ENCODE results near the gene TP73. TPM values are rescaled to one million over a fixed set of nuclear protein-coding genes. Genes with fewer than 3 reads are reported as not detected.

The TP73 gene
- total RNA-seq: 0.41 TPM

DNA sequence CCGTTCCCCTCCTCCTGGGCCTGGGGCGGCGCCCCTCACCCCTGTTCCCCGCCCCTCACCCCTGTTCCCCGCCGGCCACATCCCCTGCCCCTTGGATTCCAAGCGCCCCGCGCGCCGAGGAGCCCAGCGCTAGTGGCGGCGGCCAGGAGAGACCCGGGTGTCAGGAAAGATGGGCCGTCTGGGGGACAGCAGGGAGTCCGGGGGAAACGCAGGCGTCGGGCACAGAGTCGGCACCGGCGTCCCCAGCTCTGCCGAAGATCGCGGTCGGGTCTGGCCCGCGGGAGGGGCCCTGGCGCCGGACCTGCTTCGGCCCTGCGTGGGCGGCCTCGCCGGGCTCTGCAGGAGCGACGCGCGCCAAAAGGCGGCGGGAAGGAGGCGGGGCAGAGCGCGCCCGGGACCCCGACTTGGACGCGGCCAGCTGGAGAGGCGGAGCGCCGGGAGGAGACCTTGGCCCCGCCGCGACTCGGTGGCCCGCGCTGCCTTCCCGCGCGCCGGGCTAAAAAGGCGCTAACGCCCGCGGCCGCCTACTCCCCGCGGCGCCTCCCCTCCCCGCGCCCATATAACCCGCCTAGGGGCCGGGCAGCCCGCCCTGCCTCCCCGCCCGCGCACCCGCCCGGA is at the start of gene TP73:
Gene TP73, plus strand, starts transcription at position 587 of the 618 bp plus-strand sequence. CDS start 29,850 bp downstream, outside the sequence.
- peak in 1 of 2 donors; percentile 49 for DNase-seq (ENCODE audit: low spot score in 2 of 2)

DNA sequence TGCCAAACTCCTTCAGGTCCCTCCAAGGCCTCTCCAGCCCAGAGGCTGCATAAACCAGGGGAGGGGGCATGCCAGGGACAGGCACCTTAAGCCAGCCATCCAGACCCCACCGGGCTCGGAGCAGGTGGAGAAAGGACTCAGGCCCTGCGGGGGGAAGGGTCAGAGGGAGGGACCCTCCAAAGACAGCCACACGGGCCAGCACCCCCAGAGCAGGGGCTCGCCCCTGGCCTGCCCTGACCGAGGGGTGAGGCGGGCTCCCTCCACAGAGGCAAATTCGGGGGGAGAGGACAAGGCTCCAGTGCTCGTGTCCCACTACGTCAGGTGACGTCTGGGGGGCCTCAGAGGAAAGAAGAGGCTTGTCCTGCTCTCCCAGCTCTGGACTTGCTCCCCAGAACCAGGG is 49.2 kb upstream of the TP73 start:
- FAIRE-seq: no peak
- no peak for DNase-seq (ENCODE audit: low spot score in 2 of 2)

More for the DNA sequence above, at the start of gene TP73:
- FAIRE-seq: no peak

DNA sequence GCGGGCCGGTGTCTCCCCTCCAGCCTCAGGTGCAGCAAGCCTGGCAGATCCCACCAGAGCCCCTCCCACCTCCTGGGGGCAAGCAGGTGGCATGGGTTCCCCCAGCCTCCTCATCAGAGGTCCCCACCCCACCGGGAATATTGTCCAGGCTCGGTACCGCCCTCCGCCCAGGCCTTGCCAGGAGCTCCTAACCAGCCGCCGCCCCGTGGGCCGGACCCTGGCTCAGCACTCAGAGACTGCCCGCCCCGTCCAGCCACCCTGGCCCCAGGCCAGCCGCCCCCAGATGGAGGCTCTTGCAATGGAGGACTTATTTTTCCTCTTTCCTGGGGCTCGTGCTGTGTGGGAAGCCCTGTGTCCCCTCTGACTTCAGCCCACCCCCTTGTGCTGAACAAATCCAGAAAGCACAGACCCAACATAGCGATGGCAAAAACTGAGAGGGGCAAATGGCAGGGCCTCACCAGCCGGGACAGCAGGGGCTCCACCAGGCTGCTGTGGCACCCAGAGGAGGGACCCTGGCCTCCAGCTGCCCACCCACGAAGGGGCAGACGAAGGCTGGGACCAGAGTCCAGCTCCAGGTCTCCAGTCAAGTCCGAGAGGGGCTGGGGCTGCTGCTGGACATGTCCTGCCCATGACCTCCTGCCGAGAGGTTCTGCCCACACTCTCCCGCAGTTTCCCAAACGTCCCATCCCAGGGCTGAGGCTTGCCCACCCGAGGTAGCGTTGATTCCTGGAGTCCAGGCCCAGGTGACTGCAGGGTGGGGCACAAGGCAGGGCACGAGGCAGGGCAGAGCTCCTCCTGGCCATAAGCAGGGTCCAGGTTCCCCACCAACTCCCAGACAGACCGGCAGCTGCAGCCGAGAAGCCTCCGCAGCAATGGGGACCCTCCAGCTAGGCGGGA is 48.5 kb upstream of the TP73 start:
- FAIRE-seq (no peak), DNase-seq (ENCODE audit: low spot score in 2 of 2) (no peak)

DNA sequence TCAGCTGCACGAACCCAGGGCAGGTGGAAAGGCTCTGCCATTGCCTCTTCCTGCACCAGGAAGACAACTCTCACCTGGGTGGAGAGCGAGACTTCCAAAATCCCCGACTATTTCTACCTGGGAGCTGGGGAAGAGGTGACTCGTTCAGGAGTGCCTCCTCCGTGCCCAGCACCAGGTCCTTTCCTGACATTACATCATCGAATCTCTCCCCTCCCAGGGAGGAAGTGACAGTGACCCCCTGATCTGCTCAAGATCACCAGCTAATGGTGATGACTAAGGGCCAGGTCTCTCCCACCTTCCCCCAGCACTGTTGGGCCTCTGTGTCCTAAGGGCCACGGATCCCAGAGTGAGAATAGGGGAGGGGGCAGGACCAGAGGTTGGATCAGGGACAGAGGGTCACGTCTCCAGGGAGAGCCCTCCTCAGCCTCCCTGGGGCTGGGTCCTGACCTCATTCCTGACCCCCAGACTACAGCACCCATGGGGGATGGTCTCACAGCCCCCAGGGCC is 47.8 kb upstream of the TP73 start:
- FAIRE-seq (no peak), DNase-seq (ENCODE audit: low spot score in 2 of 2) (no peak)

DNA sequence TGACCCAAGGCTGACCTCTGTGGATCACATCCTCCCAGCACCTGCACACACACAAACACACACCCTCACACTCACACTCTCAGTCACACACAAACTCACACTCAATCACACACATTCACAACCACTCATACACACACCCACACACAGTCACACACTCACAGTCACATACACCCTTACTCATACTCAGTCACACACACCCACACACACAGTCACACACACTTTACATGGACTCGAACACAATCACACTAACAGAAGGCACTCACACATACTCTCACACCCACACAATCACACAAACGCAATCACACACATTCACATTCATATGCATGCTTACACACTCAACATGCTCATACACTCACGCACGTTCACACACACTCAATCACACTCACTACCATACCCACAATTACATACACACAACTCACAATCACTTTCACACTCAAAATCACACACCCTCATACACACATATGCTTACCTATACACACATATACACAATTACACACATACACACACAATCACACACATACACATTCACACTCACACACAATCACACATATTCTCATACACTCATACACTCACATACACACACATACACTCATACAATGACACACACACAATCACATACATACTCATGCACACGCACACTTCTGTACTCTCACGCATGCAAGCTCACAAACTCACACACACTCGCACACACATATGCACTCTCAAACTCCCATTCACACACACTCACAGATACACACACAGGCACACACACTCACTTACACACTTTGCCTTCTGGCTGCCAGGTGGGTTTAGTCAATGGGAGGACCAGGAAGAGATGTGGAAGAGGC is 47.1 kb upstream of the TP73 start:
- DNase-seq (ENCODE audit: low spot score in 2 of 2) (no peak), FAIRE-seq (no peak)

DNA sequence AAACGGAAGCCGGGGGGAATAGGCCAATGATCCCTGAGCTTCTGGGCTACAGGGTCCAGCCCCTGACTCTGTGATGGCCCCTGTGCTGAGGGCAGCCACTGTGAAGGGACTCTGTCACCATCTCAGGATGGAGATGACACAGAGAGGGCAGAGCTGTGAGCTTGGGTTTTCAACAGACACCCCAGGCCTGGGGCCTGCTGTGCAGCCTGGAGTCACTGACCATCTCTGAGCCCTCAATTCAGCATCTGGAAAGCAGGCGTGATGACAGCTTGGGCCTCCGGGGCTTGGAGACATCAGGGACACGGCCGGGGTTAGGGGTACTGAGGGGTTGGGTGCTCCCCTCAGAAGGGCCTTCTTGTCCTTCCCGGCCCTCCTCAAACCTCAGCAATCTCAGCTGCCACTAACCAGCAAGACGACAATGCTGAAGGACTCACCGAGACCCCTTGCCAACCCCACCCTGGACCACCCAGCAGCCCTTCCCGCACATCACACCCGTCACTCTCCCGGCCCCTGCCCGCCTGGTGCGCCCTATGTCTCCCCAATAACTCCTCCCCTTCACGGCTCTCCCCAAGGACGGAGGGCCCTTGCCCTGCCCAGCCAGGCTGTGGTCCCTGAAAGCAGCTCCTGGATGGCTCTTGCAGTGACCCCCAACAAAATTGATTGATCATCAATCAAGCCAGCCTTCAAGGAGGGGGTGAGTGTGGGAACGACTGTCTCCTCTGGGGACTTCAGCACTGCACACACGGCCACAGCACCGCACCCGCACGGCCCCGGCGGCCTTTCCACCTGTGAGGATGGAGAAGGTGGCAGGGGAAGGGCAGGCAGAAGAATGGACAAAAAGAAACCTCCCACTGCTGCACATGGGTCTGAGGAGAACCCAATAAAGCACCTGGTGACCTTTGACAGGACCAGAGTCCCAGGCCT is 45.3 kb upstream of the TP73 start:
- FAIRE-seq (no peak), DNase-seq (ENCODE audit: low spot score in 2 of 2) (no peak)

DNA sequence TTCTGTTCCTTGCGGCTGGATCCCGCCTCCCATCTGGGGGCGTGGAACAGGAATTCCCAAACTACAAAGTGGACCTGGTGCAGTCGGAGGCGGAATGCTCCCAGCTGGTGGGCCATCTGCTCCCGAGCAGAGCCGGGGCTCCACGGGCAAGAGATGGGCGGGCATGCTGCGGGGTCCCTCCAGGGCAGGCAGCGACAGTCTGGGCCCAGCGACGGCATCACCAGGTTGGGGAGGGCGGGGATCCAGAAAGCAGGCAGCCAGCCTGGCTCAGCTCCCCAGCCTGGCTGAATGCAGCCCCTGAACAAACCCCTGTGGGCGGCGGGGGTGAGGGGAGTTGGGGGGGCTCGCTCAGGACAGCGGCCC is 44.6 kb upstream of the TP73 start:
- FAIRE-seq (no peak), DNase-seq (ENCODE audit: low spot score in 2 of 2) (no peak)

DNA sequence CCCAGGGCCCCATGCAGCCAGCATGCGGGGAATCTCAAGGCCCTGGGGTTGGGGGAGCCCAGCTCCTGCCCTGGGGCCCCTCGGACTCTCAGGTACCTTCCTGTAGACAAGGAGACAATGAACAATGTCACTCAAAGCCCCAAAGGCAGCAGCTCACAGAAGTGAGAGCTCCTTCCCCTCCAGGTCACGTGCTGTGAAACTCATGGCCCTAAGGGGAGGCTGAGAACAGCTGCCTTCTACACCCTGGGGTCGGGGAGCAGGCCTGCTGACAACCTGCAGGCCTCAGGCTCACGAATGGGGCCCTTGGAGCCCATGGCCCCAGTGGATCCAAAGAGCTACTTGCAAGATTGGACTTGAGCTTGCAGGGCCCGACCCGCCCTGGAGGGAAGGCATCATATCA is 44.2 kb upstream of the TP73 start:
- DNase-seq (ENCODE audit: low spot score in 2 of 2): no peak
- no peak for FAIRE-seq

DNA sequence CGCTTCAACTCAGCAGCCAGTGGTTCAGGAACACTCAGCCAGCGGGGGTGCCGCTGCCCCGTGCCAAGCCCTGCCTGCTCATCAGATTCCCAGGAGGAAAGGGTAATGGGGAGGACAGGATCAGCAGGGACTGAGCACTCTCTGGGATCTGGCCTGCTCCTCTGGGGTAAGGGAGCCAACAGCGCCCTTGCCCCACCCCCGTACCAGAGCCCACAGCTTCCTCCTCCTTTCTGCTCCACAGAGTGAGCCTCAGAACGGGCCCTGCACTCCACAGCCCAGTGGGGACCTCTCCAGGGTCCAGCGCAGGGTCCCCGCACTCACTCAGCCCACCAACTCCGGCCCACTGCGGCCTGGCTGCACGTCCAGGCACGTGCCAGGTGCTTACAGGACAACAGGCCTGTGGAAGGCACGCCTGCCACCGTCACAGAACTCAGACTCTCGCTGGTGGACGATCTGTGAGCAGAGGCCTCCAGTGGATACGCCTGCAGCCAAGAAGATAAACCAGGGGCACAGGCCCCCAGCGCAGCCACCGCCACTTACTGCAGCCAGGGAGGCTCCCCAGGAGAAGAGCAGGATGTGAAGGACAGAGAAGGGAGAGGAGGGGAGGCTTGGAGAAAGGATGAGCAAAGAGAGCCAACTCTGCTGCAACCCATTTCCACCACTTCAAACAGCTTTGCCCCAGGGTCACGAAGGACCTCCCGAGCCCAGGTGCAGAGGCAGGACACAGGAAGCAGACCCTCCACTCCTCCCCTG is 43.1 kb upstream of the TP73 start:
- no peak for FAIRE-seq
- no peak for DNase-seq (ENCODE audit: low spot score in 2 of 2)

DNA sequence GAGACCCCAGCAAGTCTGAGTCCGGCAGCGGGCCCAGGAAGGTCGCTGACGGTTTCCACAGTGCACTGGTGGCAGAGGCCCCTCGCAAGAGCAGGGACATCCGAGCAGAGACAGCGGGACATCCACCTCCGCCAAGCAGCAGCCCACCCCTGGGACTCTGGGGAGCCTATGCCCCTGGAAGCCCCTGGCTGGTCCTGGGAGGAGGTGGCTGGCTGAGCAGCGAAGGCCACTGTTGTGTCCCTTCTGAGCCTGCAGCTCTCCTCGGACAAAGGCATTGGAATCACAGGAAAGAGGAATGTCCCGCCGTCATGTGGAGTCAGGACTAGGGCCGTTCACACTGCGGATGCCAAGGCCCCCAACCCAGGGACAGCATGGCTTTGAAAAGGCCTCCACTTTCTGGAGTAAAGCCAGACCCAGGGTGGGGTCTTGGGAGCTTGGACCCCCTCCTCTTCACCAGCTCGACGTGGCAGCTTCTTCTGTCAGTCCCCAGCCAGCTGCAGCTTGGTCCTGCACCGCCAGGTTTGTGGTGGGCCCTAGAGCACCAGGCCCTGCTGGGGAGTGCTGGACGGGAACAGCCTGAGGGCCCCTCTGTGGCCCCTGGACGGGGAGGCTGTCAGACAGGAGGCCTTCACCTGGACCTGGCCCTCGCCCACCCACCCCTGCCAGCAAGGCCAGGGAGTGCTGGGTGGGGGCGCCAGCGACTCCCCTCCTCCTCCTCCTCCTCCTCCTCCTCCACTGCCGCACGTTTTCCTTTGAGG is 42.4 kb upstream of the TP73 start:
- FAIRE-seq: no peak
- no peak for DNase-seq (ENCODE audit: low spot score in 2 of 2)

DNA sequence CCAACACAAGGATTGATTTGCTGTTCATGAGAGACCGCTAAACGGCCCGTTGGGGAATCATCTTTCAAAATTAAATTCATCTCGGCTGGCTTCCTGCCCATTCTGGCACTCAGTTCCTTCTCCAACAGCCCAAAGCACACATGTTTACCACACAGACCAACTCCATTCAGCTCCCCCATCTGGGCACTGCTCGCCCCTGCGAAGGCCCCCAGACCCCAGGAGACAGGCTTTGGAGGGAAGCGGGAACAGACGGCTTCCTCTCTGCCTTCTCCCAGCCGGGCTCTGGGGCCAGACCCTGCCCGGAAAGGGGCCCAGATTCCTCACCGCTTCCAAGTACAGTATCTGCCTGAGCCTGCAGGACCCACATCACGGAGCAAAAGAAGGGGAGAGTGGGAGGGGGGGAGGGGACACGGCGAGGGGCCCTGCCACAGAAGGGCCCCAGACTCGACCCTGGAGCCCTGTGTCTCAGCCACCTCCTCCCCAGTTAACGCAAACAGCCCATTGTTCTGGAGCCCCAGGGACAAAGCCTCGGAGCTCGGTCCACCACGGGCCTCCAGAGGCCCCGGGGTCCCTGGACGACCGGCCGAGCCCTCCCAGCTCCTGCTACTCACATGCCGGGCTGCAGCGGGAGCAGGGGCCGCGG is 41.7 kb upstream of the TP73 start:
- DNase-seq (ENCODE audit: low spot score in 2 of 2) (no peak), FAIRE-seq (no peak)

DNA sequence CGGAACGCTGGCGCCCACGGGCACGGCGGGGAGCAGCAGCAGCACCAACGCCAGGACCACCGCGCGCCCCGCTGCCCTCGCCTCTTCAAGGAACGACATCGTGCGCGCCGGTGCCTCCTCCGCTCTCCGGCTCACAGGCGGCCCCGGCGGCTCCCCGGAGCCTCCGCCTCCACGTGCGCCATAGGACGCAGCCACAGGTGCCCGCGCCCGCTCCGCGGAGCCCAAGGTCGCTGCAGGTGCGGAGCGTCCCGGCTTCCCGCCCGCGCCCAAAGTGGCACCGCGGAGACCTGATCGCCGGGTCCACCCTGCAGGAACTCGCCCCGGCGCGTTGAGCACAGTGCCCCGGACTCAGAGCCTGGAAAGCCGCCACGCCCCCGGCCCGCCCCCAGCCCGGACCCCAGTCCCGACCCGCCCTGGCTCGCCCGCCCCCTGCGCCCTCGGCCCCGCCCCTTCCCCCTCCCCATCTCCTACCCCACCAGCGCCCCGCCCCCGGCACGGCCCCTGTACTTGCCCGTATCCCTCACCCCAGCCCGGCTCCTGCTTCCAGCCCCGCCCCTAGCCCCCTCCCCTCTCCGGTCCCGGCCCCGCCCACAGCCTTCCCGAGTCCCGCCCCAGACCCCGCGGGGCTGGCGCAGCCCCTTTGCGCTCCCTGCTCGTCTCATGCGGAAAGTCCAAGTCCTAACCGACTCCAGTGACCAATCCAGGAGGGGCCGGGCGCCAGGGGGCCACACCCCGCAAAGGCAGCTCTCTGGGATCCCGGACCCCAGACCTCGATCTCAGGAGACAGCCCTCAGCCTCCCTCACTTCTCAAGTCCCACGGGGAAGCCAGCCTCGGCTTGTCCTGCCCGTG is 40.9 kb upstream of the TP73 start, which contains the start of gene MEGF6:
Gene MEGF6, minus strand, starts transcription at position 339 of the 850 bp plus-strand sequence. Its CDS starts 240 bp downstream, at position 99.
- FAIRE-seq (no peak), DNase-seq (ENCODE audit: low spot score in 2 of 2) (peak in 1 of 2 donors; percentile 78)

DNA sequence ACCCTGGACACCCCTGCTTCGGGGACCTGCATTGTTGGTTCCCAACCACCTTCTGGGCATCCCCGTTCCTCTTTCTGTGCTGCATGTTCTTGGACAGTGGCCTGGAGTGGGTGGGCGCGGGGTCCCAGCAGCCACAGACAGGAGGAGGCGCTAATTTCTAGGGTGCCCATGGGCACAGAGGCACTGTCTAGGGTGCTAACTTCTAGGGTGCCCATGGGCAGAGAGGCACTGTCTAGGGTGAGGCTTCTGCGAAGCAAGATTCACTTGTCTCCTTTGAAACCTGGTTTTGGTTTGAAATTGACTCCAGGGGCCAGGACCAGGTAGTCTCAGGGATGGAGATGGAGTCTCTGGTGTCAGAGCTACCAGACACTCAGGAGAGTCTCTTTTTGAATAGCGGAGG is 40.2 kb upstream of the TP73 start:
- DNase-seq (ENCODE audit: low spot score in 2 of 2) (no peak), FAIRE-seq (no peak)

DNA sequence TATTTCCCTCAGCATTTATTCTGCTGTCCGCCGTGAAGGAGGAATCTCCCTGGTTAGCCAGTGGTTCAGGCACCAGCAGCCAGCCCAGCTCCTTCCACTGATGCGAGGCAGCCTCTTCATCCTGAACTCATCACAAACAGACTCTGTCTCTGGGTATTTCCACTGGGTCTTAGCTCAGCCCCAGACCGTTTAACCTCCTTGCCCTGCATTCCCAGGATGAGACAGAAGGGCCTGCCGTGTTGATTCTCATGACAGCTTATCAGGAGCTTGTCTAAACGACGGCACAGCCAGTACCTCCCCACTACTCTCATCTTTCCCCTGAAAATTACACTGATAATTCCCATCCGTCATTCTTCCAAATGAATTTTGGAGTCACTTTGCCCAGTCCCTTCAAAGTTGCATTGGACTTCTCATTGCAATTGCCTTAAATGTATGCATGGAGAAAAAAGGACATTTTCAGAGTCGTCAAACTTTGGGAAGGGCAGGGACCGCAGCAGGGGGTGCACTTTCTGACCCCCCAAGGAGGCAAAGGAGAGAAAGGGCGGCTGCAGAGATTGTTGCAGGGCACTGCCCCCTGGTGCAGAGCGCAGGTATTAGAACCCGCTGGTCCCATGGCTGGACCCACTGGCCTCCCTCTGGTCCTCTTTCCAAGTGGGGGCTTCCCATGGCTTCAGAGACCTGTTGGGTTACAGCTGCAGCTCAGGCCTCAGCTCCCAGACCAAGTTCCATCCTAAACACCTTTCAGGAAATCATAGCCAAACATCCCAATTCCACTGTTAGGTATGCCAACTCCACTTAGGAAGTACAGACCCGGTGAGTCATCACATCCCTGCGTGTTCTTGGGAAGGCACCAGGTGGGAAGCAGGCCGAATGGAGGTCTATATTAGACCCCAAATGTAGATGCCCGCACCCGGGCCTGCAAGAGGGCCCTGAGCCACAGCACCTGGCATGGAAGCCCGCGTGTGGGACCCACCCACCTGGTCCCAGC is 37.3 kb upstream of the TP73 start:
- DNase-seq (ENCODE audit: low spot score in 2 of 2): no peak
- no peak for FAIRE-seq

DNA sequence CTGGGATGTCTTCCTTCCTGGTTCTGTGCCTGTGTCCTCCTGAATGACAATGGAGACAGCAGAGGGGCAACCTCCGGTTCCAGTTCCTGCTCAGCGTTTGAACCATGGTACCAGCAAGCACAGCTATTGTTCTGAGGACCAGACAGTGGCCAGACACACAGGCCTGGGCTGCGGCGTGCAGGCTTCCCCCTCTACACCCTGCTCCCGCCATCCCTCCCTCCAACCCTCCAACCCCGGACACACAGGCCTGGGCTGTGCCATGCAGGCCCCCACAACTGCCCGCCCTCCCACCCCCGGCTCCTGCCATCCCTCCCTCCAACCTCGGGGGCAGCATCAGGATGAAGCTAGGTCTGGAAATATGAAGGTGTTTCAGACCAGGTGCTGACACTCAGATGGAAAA is 35.5 kb upstream of the TP73 start:
- FAIRE-seq (no peak), DNase-seq (ENCODE audit: low spot score in 2 of 2) (no peak)

Measured in frontal cortex (tissue), 4 donors.